ENCODE results near the gene SLCO3A1. TPM values are rescaled to one million over a fixed set of nuclear protein-coding genes. Genes with fewer than 3 reads are reported as not detected.

The SLCO3A1 gene
- total and polyA plus RNA-seq, 2 of the 8 experiments (the other 6 are each of a cell fraction or from before 2014, with no cell fraction given), result 15.1 to 20.4 TPM

DNA sequence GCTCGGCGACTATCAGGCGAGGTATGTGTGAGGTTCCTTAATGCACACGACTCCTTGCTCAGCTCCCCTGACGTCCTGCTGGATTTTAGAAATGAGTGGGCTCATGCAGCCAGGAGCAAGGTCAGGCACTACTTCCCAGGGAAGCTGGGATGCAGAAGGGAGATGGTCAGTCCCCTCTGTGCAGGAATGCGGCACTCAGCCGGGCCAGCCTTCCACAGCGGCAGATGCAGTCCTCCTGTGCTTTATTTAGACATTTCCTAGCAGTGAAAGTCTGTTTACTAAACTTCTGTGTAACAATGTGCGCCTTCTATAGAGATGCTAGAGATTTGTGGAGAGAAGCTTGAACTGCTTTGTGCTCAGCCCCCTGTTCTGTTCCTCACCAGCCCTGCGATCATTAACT is 252.1 kb downstream of the SLCO3A1 start (continued):
- TF ChIP-seq BCL11A (IDR thresholded peaks at IDR 0.05; ENCODE audit: low read depth in 2 of 2, low read length in 2 of 2), result no peak
- TF ChIP-seq MAX (IDR thresholded peaks at IDR 0.05), result no peak
- TF ChIP-seq SP2 (IDR thresholded peaks at IDR 0.05; ENCODE audit: low read length), result no peak
- no peak for TF ChIP-seq SAP30 (IDR thresholded peaks at IDR 0.05; ENCODE audit: insufficient read depth, insufficient replicate concordance, low read length)
- TF ChIP-seq CTBP2 (IDR thresholded peaks at IDR 0.05; ENCODE audit: borderline replicate concordance, insufficient read depth, insufficient read length, low read length), result no peak
